ENCODE data around the gene OR2J1. TPM values are rescaled to one million over a fixed set of nuclear protein-coding genes. Genes with fewer than 3 reads are reported as not detected.

The OR2J1 gene
- polyA plus RNA-seq, 2 of the 4 experiments (the other 2 are of a cell fraction) = not detected

GRCh38 chr6:29079203-29079602 lies 20.1 kb upstream of the OR2J1 start:
- H3K27ac ChIP-seq = no peak overlapping the region
- no peak for FAIRE-seq
- TF ChIP-seq PBX3 (IDR thresholded peaks at IDR 0.05) (no peak), JUNB (IDR thresholded peaks at IDR 0.05) (no peak), RAD21 (conservative IDR thresholded peaks at IDR 0.05 in 1 of 2, IDR thresholded peaks at IDR 0.05 in 1 of 2) (no peak), JUN (IDR thresholded peaks at IDR 0.05) (no peak), EHMT2 (IDR thresholded peaks at IDR 0.05; ENCODE audit: low read depth) (no peak), RARB (CRISPR knock-in tag; IDR thresholded peaks at IDR 0.05) (no peak), CEBPB (IDR thresholded peaks at IDR 0.05) (no peak), SMC3 (IDR thresholded peaks at IDR 0.05) (no peak), NR3C1 (IDR thresholded peaks at IDR 0.05) (no peak), KDM1A (IDR thresholded peaks at IDR 0.05; ENCODE audit: low read depth) (no peak), HOXB13 (CRISPR knock-in tag; IDR thresholded peaks at IDR 0.05; ENCODE audit: low read depth) (no peak), BCL3 (IDR thresholded peaks at IDR 0.05) (no peak), RCOR1 (IDR thresholded peaks at IDR 0.05; ENCODE audit: low read depth, low read length) (no peak), RNF2 (IDR thresholded peaks at IDR 0.05; ENCODE audit: borderline replicate concordance, low read depth) (no peak), TFCP2L1 (CRISPR knock-in tag; IDR thresholded peaks at IDR 0.05) (no peak), EHF (CRISPR knock-in tag; IDR thresholded peaks at IDR 0.05) (no peak), HOXA7 (CRISPR knock-in tag; IDR thresholded peaks at IDR 0.05) (no peak), MAFK (IDR thresholded peaks at IDR 0.05; ENCODE audit: partially characterized antibody) (no peak), POLR2A (IDR thresholded peaks at IDR 0.05; ENCODE audit: low read length) (no peak)
- no peak for DNase-seq (ENCODE audit: low read depth in 1 of 2, low spot score in 1 of 2)
- ChIA-PET CTCF (no interaction called here), POLR2A (no interaction called here)
- H3K9me3 ChIP-seq = no peaks in the 10 kb centered on the region
- no peak overlapping the region for H3K4me3 ChIP-seq
- H3K4me2 ChIP-seq = no peak overlapping the region
- WGBS (ENCODE audit: missing lambda C conversion rate) = 0% methylated on average over 1 of the region's 1 CpG
- no peak for ATAC-seq
- H3K4me1 ChIP-seq = no peaks in the 10 kb centered on the region

GRCh38 chr6:29081312-29081711 lies 18.0 kb upstream of the OR2J1 start:
- POLR2A ChIA-PET = no interaction called here
- no peak for DNase-seq (ENCODE audit: low read depth in 1 of 2, low spot score in 1 of 2)
- no peak for FAIRE-seq

More at GRCh38 chr6:29081312-29081711, 18.0 kb upstream of the OR2J1 start:
- Histone ChIP-seq H3K9me3 (no peaks in the 10 kb centered on the region), H3K27ac (no peak overlapping the region), H3K4me3 (no peak overlapping the region), H3K4me1 (no peaks in the 10 kb centered on the region), H3K4me2 (no peak overlapping the region)
- no peak for ATAC-seq
- CTCF ChIA-PET = no interaction called here
- TF ChIP-seq POLR2A (IDR thresholded peaks at IDR 0.05; ENCODE audit: low read length) (no peak), HMGXB4 (CRISPR knock-in tag; IDR thresholded peaks at IDR 0.05; ENCODE audit: borderline replicate concordance) (no peak), ESRRA (IDR thresholded peaks at IDR 0.05; ENCODE audit: borderline replicate concordance, low read length) (no peak), EP300 (IDR thresholded peaks at IDR 0.05) (no peak), POLR2AphosphoS2 (conservative IDR thresholded peaks at IDR 0.05; ENCODE audit: low read length) (no peak), KDM5A (IDR thresholded peaks at IDR 0.05) (no peak)

Data from A549 (cell line).